A172 (cell line): ENCODE measurements around the gene ACAA2. TPM values are rescaled to one million over a fixed set of nuclear protein-coding genes. Genes with fewer than 3 reads are reported as not detected.
"Not testable (repeated sequence)": the region's sequence is repeated elsewhere in the genome, so short reads cannot be mapped to it uniquely, and the experiment has no call there.

Source experiments
- DNase-seq: peaks from one replicate; pipeline ENCODE4 v3.0.0-alpha.2; 2015; ENCODE audit warnings: low spot score
- total RNA-seq: library from RNA; depleted of rRNA; stranded (reverse); fragments of >200 nt; shearing (Covaris generic); gene quantifications from 2 replicates; pipeline ENCODE4 v1.2.3, GENCODE V29; 2014

ACAA2 gene
- total RNA-seq, 1 experiment from 2014 or later = 61.0 TPM

DNA sequence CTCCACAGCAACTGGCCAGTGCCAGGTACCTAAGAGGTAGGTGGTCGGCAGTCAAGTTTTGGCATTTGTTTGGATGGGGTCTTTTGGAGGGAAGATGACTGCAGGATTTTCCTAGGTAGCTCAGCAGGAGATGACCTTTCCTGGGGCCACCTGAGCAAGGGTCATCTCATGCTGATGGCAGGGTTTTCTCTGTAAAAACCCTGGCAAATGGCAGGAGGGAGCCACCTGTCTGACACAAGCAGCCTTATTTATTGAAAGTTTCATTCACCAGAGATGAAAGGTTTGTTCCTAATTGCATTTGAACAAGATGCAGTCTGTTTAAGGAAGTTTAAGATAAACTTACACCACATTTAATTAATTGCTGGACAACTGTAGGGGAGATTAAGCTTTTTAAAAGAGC is 31.6 kb upstream of the ACAA2 start:
- DNase-seq = no peak

- no peak for DNase-seq
These were observed 30.7 kb upstream of the ACAA2 start for GRCh38 chr18:49843778-49844625.

- DNase-seq = no peak
These were observed 29.8 kb upstream of the ACAA2 start for GRCh38 chr18:49843131-49843530.

GRCh38 chr18:49842656-49843055 is 29.3 kb upstream of the ACAA2 start:
- DNase-seq = no peak

GRCh38 chr18:49841236-49842217 is 28.2 kb upstream of the ACAA2 start:
- DNase-seq = no peak

GRCh38 chr18:49839012-49839411 is 25.7 kb upstream of the ACAA2 start:
- peak; percentile 69 for DNase-seq

DNA sequence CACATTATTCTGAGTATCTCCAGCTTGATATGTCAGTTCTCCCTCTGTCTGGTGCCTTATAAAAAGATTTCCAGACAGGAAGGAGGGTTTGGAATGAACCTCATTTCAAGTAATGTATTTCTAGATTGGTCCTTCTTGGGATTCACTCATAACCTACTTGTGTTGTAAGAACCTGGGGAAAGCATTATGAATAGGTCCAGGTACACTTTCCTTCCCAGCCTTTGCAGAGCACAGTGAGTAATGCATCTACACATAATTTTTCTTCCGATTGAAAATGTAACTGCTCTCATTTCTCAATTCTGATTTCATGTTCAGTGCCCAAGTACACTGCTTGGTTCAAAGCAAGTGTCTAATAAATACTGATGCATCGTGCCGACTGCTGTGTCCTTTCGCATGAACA is 25.0 kb upstream of the ACAA2 start:
- no peak for DNase-seq

GRCh38 chr18:49837889-49838288 is 24.6 kb upstream of the ACAA2 start:
- DNase-seq = no peak

GRCh38 chr18:49837316-49837835 is 24.0 kb upstream of the ACAA2 start:
- DNase-seq = not testable (repeated sequence)

GRCh38 chr18:49835405-49835804 is 22.1 kb upstream of the ACAA2 start:
- no peak for DNase-seq

DNA sequence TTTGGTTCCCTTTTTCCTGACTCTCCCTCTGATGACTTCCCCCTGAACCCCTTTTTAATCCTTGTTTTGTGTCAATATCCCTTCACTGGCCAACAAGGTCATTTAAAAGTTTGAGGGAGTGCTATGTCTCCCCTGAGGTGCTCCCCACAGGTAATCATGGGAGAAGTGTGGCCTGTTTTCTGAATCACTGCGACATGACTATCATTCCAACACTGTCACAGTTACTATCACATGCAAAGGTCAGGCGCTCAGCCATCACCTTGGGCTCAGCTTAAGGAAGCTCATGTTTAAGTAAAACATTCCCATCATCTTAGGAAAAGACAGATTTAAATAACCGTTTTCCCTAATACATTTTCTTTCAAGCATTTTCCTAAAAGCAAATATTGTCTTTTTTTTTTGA is 20.9 kb upstream of the ACAA2 start:
- DNase-seq = no peak

- DNase-seq = no peak
These were observed 20.5 kb upstream of the ACAA2 start for GRCh38 chr18:49833814-49834213.

GRCh38 chr18:49832221-49832647 is 18.9 kb upstream of the ACAA2 start:
- no peak for DNase-seq

- no peak for DNase-seq
These were observed 14.7 kb upstream of the ACAA2 start for GRCh38 chr18:49827996-49828395.

DNA sequence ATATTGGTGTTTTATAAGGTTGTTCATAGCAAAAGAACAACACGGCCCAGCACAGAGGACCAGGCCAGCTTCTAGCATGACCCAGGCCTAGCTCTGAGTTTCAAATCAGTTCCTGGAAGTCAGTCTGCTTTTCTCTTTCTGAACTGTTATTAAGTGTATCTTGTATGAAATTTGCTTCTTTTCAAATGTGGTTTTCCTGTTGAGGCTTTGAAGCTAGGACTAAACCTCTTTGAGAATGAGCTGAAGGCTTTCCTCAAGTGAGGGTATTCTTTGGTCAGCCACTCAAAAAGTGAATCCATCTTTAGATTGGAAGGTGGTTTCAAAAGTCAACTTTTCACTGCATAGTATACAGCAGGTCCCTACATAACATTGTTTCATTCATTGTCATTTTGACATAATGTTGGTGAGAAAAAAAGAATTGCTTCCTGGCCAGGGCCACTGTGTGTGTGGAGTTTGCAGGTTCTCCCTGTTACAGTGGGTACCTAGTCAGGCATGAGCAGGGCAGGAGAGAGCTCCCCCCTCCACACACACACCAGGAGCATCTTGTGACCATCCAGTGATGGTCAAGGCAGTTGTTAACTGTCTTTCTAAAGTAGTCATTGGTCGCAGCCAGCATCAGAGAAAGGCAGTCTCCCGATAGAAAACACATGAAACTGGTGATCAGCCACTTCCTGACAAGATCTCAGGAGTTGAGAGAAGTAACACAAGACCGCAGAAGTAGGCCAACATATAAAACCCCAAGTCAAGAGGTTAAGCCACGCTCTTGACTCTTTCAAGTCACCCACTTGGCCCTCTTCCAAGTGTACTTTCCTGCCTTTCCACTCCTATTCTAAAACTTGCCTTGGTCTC is 6.7 kb upstream of the ACAA2 start:
- peak; percentile 7 for DNase-seq

- DNase-seq = no peak
These were observed 5.8 kb upstream of the ACAA2 start for GRCh38 chr18:49819071-49819662.

- no peak for DNase-seq
These were observed 4.6 kb upstream of the ACAA2 start for GRCh38 chr18:49817947-49818346.

DNA sequence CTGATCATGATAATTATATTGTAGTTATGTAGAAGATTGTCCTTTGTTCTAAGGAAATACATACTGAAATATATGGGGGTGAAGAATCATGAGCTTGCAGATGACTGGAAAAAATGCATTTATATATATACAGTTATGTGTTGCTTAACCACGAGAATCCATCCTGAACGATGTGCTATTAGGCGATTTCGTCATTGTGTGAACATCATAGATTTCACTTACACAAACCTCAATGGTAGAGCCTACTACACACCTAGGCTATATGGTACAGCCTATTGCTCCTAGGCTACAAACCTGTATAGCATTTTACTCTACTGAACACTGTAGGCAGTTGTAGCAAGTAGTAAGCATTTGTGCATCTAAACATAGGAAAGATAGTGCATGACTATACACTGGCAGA is 2.6 kb upstream of the ACAA2 start:
- DNase-seq = no peak

GRCh38 chr18:49814147-49814499 is 790 bp upstream of the ACAA2 start:
- DNase-seq = peak; percentile 29

DNA sequence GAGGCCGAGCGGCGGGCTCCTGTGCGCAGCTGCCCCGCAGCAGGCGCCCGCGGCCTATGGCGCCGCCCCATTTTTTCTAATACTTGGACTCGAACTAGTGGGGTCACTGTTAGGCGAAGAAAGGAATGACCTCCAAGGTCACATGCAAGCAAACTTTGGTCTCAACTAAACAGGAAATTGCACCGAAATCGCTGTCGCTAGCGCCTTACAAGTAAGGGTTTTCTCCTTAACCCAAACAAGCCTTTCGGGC is 339 bp downstream of the ACAA2 start:
- no peak for DNase-seq

GRCh38 chr18:49812286-49813068 is 856 bp downstream of the ACAA2 start:
- no peak for DNase-seq
